ENCODE results near the gene EXOC7.
A peak's percentile ranks its signal among the peaks of the same experiment; 100 is the strongest.

Gene EXOC7, protein sequence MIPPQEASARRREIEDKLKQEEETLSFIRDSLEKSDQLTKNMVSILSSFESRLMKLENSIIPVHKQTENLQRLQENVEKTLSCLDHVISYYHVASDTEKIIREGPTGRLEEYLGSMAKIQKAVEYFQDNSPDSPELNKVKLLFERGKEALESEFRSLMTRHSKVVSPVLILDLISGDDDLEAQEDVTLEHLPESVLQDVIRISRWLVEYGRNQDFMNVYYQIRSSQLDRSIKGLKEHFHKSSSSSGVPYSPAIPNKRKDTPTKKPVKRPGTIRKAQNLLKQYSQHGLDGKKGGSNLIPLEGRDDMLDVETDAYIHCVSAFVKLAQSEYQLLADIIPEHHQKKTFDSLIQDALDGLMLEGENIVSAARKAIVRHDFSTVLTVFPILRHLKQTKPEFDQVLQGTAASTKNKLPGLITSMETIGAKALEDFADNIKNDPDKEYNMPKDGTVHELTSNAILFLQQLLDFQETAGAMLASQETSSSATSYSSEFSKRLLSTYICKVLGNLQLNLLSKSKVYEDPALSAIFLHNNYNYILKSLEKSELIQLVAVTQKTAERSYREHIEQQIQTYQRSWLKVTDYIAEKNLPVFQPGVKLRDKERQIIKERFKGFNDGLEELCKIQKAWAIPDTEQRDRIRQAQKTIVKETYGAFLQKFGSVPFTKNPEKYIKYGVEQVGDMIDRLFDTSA

GRCh38 chr17:76103274-76104139 is at the start of gene EXOC7:
Gene EXOC7 (minus strand): TSS chr17:76103787. CDS start chr17:76103692, 95 bp downstream.
- peak; percentile 93 for DNase-seq (ENCODE audit: low spot score)
- TF ChIP-seq, protein P1, sequence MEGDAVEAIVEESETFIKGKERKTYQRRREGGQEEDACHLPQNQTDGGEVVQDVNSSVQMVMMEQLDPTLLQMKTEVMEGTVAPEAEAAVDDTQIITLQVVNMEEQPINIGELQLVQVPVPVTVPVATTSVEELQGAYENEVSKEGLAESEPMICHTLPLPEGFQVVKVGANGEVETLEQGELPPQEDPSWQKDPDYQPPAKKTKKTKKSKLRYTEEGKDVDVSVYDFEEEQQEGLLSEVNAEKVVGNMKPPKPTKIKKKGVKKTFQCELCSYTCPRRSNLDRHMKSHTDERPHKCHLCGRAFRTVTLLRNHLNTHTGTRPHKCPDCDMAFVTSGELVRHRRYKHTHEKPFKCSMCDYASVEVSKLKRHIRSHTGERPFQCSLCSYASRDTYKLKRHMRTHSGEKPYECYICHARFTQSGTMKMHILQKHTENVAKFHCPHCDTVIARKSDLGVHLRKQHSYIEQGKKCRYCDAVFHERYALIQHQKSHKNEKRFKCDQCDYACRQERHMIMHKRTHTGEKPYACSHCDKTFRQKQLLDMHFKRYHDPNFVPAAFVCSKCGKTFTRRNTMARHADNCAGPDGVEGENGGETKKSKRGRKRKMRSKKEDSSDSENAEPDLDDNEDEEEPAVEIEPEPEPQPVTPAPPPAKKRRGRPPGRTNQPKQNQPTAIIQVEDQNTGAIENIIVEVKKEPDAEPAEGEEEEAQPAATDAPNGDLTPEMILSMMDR (IDR thresholded peaks at IDR 0.05) = no peak

DNA sequence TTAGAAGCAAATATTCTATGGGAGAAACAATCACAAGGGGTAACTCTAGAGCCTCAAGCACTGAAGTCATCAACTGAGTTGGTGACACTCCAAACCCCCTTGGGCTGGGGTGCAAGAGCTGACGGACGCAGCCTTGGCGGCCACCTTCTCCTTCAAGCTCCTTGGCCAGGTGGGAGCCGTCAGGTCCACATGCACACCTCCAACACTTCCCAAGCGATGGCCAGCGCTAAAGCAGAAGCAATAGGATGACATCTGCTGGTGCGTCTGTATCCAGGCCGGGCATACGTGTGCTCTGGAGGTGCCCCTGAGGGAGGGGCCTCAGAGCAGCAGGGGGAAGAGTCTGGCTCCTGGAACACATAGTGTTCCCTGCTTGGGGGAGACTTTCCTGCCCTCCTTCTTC is 49.6 kb upstream of the EXOC7 start:
- peak; percentile 4 for DNase-seq (ENCODE audit: low spot score)
- Histone ChIP-seq H3K4me3 (no peak overlapping the region), H3K27ac (no peak overlapping the region)
- TF ChIP-seq, protein P1 (IDR thresholded peaks at IDR 0.05) = no peak

More at GRCh38 chr17:76103274-76104139, at the start of gene EXOC7:
- H3K4me3 ChIP-seq = peak within 1 kb of the TSS; percentile 95
- H3K27ac ChIP-seq = peak within 1 kb of the TSS; percentile 70 to 76

- DNase-seq (ENCODE audit: low spot score) = no peak
- TF ChIP-seq, protein P1 (IDR thresholded peaks at IDR 0.05) = no peak
- no peak overlapping the region for H3K27ac ChIP-seq
These were observed 49.0 kb upstream of the EXOC7 start for GRCh38 chr17:76152591-76152990.

DNA sequence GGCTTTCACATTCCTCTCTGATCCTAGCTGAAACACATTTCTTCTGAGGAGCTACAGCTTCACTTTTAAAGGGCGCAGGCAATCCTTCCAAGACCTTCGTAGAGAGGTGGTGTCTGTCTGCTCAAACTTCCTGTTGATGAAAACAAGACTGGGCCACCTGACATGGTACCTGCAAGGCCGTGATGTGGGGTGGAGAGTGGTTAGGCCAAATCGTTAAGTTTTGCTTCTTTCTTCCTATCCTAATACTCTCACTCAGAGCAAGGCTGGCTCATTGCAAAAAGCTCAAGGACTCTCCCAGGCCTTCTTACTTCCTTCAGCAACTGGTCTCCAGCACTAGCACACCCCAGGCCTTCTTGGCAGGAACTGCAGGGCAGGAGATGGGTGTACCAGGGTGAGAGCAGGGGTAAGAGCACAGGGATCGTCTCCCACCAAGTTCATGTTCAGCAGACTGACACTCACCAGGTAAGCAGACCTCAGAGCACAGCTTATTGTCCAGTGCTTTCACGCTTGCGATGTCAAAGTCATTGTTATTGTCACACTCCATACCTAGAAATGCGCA is 48.4 kb upstream of the EXOC7 start:
- Histone ChIP-seq H3K4me3 (no peak overlapping the region), H3K27ac (no peak overlapping the region)
- no peak for DNase-seq (ENCODE audit: low spot score)
- TF ChIP-seq, protein P1 (IDR thresholded peaks at IDR 0.05) = no peak

More at GRCh38 chr17:76152591-76152990, 49.0 kb upstream of the EXOC7 start:
- H3K4me3 ChIP-seq = no peak overlapping the region

GRCh38 chr17:76150712-76151622 is 47.4 kb upstream of the EXOC7 start:
- DNase-seq (ENCODE audit: low spot score) = no peak
- no peak overlapping the region for H3K27ac ChIP-seq
- TF ChIP-seq, protein P1 (IDR thresholded peaks at IDR 0.05) = no peak

GRCh38 chr17:76149214-76149613 is 45.6 kb upstream of the EXOC7 start:
- DNase-seq (ENCODE audit: low spot score) = no peak
- no peak overlapping the region for H3K4me3 ChIP-seq
- TF ChIP-seq, protein P1 (IDR thresholded peaks at IDR 0.05) = no peak
- no peak overlapping the region for H3K27ac ChIP-seq

More at GRCh38 chr17:76150712-76151622, 47.4 kb upstream of the EXOC7 start:
- H3K4me3 ChIP-seq = no peak overlapping the region

Measured in coronary artery (tissue), 2 donors.